ENCODE data around the gene KBTBD4. TPM values are rescaled to one million over a fixed set of nuclear protein-coding genes. Genes with fewer than 3 reads are reported as not detected.
"Not testable (repeated sequence)": the region's sequence is repeated elsewhere in the genome, so short reads cannot be mapped to it uniquely, and the experiment has no call there.

KBTBD4 gene
- total RNA-seq, 1 donor from 2014 or later = 32.9 TPM

DNA sequence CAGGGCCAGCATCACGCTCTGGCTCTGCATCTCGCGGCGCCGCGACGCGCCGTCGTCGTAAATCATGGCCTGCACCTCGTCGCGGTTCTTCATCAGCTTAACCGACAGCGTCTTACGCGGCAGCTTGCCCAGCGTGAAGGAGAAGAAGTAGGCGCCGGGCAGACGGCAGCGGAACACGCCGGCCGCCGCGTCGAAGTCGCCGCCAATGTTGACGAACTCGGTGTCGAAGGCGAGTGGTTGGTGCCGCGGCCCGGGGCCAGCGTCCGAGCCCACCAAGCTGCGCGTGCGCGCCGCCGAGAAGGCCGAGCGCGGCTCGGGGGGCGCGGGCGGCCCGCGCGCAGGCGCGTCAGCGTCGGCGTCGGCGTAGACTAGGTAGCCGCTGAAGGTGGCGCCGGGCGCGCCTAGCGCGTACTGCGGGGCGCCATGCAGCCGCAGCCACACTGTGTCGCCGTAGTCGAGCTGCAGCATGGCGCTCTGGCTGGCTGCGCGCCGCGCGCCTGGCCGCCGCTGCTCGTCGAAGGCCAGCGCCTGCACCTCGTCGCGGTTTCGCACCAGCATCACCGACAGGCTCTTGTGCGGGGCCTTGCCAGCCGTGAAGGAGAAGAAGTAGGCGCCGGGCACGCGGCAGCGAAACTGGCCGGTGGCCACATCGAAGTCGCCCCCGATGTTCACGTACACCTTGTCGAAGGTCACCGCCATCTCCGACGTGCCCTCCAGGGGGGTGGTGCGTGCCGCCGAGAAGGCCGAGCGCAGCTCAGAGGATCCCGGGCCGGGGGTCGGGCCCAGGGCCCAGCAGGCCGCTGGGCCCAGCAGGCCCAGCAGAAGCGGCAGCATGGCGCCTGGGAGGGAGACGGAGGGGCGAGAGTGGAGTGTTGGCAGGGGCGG is 11.4 kb upstream of the KBTBD4 start:
- peak in 1 of 2 donors; percentile 21 for DNase-seq (ENCODE audit: low read depth in 2 of 2)

DNA sequence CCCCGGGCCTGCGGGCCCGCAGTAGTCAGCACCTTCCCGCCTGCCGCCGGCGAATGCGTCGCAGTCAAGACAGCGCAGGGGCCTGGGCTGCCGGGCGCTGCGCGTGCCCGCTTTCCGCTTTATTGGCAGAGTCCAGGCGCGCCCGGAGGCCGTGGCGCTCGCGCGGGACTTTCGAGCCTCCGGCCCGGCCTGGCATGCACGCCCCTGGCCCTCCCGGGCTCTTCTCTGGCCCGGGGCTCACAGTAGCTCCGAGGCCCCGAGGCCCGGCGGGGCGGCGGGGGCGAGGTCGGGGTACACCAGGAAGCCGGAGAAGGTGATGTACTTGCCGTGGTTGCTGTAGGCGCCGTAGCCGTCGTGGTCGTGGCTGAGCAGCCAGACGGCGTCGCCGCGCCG is 10.8 kb upstream of the KBTBD4 start:
- peak in 1 of 2 donors; percentile 37 for DNase-seq (ENCODE audit: low read depth in 2 of 2)

GRCh38 chr11:47589118-47589517 is 10.3 kb upstream of the KBTBD4 start:
- no peak for DNase-seq (ENCODE audit: low read depth in 2 of 2)

GRCh38 chr11:47587723-47588326 is 9.1 kb upstream of the KBTBD4 start:
- DNase-seq (ENCODE audit: low read depth in 2 of 2) = no peak

DNA sequence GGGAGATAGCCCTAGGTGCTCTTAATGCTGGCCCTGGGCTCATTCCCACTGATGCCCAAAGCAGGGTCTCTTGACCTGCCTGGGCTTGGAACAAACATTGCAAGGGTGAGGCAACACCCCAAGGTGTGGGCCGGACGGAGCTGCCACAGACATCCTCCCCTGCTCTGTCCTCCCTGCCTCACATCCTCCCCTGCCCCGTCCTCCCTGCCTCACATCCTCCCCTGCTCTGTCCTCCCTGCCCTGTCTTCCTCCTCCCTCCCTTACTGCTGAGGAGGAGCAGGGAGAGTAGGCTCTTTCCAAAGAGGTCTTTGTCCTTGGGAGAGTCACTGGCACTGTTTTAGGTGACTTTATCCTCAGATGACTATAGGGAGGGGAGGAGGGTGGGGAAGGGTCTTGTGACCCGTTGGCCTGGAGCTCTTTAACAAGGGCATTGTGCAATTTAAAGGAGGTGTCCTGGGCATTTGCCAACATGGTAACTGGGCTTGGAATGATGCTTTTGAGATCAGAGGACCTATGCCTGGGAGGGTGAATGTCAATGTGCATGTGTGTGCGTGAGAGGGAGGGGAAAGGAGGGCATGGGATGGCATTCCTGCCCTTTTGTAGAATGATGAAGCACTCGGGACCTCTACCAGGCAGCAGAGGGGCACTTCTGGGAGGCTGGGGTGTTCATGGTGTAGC is 8.4 kb upstream of the KBTBD4 start:
- DNase-seq (ENCODE audit: low read depth in 2 of 2) = no peak

DNA sequence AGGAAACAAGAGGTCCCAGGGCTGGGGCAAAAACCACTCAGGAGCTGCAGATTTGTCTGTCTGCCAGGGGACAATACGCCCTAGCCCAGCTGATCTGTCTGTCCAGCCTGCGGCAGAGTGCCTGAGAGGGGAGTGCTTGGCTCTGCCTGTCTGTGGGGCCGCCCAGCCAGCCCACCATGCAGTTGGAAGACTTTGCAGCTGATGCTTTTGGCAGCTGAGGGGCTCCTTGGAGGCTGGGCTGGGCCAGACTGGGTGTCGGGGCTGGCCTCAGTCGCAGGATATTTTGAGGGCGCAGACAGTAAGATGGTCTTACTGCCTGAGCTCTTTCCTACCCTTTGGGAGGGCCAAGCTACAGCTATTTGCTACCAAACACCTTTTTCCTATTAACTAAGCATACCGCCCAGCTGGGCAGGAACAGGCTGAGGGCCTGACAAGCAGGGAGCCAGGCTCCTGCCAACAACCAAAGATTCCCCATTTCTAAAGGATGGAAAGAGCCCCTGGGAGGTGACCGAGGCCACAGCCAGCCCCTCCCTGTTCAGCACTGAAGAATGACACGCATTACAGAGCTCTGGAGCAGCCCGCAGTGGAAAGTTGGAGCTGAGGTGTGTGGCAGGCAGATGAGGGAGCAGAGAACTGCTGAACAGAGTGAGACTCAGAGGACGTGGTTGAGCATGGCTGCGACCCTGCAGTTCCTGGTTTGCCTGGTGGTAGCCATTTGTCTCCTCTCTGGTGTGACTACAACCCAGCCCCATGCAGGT is 7.5 kb upstream of the KBTBD4 start, which contains the start of gene FAM180B:
Gene FAM180B, plus strand, starts transcription at position 581 of the 758 bp plus-strand sequence. Its CDS starts 91 bp downstream, at position 672.
- DNase-seq (ENCODE audit: low read depth in 2 of 2) = no peak

DNA sequence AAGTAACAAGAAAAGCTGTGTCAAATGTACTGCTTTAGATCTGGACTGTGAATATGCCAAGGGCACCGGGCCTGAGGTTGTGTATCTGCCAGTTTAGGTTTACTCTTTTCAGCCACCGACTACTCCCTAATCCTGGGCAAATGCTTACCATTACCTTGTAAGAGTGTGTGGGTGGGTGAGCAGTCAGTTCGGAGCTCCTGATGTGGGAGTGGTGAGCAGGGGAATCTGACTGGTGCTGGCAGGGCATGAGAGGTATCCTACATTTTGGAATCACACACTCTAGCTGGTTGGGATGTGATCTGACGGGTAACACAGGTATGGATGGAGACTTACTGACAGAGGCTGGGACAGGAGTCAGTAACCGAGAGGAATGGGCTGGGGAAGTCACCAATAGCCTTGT is 5.1 kb upstream of the KBTBD4 start:
- no peak for DNase-seq (ENCODE audit: low read depth in 2 of 2)

DNA sequence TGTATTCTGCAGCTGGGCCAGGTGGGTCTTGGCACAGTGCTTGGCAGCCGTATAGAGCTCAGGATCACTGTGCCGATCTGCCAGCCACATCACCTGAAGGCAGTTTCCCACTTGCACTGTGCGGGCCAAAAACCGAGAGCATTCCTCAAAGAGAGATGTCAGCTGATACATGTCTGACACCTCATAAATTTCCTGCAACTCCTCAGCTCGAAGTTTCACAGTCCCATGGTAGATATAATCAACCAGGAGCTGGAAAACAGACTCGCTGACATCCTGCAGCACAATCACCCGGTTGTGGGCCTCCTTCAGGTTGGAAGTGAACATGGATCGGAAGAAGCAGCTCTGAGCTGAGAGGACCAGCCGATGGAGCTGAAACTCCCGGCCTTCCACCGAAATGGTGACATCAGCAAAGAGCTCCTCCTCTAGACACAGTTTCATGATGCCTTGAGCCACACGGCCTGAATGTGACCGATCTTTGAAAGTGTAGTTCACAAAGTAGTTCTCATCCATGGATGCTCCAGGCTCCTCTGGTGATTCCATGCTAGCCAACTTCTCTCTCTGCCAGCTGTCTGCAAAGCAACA is 1.2 kb downstream of the KBTBD4 start:
- no peak for DNase-seq (ENCODE audit: low read depth in 2 of 2)

DNA sequence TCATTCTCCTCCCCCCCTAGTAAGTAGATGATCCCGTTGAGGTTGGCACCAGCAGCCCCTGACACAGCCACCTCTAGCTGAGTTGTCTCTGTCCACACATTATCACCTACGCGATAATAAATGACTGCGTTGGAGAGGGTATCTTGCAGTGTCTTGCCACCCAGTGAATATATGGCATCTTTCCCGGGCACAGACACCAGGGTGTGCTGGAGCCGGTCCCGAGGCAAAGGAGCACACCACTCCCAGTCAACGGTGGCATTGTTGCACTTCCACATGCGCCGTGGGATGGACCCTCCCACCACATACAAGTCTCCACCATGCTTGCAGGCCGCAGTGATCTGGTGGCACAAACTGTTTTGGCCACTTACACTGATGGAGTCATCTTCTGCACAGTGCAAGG is 5.4 kb downstream of the KBTBD4 start:
- DNase-seq (ENCODE audit: low read depth in 2 of 2) = no peak

GRCh38 chr11:47572715-47573255 is 6.0 kb downstream of the KBTBD4 start:
- peak; percentile 7 to 29 for DNase-seq (ENCODE audit: low read depth in 2 of 2)

DNA sequence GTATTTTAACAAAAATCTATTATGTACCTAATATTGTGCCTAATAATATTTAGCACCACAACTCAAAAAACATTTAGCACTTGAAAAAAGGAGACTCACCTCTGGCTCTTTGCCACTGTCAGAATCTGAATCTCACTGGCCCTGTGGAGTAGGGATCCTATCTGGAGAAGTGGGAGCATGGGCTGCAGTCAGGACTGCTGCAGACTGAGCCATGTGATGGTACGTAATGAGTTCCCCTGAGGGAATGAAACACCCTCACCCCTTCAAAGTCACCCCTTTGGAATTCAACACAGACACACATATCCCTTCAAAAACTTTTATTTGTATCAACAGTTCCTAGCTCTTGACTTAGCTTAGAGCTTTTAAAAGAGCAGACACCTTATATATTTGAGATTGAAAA is 6.9 kb downstream of the KBTBD4 start:
- DNase-seq (ENCODE audit: low read depth in 2 of 2) = peak in 1 of 2 donors; percentile 26

DNA sequence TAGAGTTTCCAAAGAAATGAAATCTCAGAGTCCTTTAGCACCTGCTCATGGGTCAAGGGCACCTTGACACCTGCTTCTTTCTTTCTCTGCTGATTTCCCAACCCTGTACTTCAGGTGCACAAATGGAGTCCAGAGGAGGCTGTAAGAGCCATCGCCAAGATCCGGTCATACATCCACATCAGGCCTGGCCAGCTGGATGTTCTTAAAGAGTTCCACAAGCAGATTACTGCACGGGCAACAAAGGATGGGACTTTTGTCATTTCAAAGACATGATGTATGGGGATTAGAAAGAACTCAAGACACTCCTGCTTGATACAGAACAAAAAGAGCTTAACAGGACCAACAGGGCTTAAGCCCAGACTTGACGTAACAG is 7.4 kb downstream of the KBTBD4 start:
- DNase-seq (ENCODE audit: low read depth in 2 of 2) = no peak

DNA sequence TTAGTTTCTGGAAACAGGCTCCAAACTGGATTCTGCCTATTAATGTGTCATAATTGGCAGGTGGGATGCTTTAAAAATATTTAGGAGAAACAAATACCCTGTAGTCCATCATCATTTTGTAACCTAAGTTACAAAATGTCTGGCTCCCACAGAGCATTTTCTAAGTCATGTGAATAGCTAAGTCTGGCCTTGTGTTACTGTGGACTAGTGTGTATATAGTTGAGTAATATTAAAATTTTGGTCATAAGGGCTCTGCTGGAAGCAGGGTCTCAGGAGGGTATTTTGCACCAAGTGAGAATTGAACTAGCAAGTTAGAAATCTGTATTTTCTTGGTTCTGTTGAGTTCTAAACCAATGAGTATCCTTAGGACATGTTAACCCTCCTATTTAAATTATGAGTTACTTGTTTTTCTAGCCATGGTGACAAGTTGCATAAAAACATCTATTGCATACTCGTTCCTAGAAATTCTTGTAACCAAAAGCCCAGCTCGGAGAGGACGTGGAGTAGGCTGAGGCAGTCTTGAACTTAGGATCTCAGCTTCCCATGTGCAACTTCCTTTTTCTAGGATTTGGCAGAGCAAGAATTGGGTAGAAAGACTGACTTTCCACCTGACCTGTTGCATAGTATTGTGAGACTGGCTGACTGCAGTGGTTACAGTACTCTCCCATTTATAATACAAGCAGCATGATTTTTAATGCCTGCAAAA is 8.0 kb downstream of the KBTBD4 start:
- DNase-seq (ENCODE audit: low read depth in 2 of 2) = no peak

DNA sequence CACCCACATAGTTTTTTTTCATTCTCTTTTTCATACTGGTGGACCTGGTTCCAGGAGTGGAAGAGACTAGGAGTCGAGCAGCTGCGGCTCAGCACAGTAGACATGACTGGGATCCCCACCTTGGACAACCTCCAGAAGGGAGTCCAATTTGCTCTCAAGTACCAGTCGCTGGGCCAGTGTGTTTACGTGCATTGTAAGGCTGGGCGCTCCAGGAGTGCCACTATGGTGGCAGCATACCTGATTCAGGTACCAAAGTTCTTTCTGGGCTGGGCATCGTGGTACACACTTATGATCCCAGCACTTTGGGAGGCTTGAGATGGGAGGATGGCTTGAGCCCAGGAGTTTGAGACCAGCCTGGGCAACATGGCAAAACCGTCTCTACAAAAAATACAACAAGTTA is 9.1 kb downstream of the KBTBD4 start:
- DNase-seq (ENCODE audit: low read depth in 2 of 2) = no peak

DNA sequence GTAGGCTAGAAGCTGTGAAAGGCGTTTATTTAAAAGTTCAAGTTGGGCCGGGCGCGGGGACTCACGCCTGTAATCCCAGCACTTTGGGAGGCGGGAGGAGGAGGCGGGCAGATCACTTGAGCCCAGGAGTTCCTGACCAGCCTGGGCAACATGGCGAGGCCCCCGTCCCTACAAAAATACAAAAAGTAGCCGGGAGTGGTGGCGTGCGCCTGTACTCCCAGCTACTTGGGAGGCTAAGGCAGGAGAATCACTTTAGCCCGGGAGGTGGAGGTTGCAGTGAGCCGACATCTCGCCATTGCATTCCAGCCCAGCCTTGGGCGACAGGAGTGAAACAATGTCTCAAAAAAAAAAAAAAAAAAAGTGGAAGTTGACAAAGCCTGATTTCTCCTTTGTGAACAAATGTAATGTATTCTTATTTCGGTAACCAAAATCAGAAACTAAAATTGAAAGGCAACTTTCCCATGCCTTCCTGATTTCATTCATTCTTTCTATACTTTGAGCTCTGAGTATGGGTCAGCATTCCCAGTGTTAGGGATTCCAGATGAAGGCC is 12.5 kb downstream of the KBTBD4 start:
- peak in 1 of 2 donors; percentile 16 for DNase-seq (ENCODE audit: low read depth in 2 of 2)

GRCh38 chr11:47565340-47566148 is 13.2 kb downstream of the KBTBD4 start, which contains the start of gene PTPMT1:
PTPMT1 (plus strand) TSS chr11:47565599; CDS start chr11:47565623, 24 bp downstream.
- DNase-seq (ENCODE audit: low read depth in 2 of 2) = peak; percentile 79 to 82

DNA sequence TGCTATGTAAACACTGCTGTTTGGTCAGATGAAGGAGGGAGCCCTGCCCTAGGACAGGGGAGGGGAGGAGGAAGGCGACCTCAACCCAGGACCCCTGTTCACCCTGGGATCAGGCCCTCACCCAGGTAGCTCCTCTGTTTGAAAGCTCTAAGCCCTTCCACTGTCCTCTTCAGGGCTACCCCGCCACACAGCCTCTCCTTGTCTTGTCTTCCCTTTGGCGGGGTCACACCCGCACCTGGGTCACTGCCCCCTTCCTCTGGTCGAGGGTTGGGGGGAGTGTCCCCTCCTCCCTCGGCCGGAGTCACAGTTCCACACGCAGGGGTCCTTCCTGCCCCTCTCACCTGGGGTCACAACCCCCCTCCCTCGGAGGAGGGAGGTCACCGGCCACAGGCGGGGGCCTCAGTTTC is 13.8 kb downstream of the KBTBD4 start:
- DNase-seq (ENCODE audit: low read depth in 2 of 2) = no peak

DNA sequence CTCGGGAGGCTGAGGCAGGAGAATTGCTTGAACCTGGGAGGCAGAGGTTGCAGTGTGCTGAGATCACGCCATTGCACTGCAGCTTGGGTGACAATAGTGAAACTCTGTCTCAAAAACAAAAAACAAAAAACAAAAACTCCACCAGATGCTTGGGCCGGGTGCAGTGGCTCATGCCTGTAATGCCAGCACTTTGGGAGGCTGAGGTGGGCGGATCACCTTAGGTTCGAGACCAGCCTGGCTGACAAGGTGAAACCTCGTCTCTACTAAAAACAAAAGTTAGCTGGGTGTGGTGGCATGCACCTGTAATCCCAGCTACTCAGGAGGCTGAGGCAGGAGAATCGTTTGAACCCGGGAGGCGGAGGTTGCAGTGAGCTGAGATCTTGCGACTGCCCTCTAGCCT is 14.4 kb downstream of the KBTBD4 start:
- not testable (repeated sequence) for DNase-seq (ENCODE audit: low read depth in 2 of 2)

DNA sequence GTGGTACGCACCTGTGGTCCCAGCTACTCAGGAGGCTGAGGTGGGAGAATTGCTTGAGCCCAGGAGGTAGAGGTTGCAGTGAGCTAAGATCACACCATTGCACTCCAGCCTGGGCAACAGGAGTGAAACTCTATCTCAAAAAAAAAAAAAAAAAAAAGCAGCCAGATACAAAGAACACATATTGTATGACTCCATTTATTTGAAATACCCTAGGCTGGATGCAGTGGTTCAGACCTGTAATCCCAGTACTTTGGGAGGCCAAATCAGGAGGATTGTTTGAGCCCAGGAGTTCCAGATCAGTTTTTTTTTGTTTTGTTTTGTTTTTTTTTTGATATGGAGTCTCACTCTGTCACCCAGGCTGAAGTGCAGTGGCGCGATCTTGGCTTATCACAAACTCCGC is 16.4 kb downstream of the KBTBD4 start:
- DNase-seq (ENCODE audit: low read depth in 2 of 2) = not testable (repeated sequence)

All from lung microvascular endothelial cell (primary cell).